Fibroblast of skin of left quadriceps (primary cell): ENCODE results near the gene VCAN.

Source experiments
- DNase-seq, 2 experiments: peaks; one replicate each; pipeline ENCODE4 v3.0.0-alpha.2; 2013; ENCODE audit warnings: low read depth in 2 of 2

VCAN gene

DNA sequence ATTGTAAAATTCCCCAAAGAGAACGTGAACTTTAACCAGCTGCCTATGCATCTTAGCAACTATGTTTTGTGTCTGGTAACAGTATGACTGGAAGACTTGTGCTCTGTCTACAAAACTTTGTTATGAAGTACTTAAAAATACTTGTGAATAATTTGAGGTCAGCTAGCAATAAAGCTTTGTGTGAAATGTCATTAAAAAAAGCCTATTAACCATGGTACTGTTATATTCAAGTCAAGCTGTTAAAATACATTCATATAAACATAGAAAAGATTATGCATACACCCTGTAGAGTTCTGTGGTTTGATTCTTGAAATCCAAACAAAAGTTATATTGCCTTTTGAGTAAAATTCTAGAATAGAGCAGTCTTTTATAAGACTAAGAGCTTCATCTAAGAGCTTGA is 60.1 kb downstream of the VCAN start:
- DNase-seq: no peak

DNA sequence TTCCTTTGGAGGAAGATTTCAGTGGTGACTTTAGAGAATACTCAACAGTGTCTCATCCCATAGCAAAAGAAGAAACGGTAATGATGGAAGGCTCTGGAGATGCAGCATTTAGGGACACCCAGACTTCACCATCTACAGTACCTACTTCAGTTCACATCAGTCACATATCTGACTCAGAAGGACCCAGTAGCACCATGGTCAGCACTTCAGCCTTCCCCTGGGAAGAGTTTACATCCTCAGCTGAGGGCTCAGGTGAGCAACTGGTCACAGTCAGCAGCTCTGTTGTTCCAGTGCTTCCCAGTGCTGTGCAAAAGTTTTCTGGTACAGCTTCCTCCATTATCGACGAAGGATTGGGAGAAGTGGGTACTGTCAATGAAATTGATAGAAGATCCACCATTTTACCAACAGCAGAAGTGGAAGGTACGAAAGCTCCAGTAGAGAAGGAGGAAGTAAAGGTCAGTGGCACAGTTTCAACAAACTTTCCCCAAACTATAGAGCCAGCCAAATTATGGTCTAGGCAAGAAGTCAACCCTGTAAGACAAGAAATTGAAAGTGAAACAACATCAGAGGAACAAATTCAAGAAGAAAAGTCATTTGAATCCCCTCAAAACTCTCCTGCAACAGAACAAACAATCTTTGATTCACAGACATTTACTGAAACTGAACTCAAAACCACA is 67.4 kb downstream of the VCAN start:
- DNase-seq: no peak

DNA sequence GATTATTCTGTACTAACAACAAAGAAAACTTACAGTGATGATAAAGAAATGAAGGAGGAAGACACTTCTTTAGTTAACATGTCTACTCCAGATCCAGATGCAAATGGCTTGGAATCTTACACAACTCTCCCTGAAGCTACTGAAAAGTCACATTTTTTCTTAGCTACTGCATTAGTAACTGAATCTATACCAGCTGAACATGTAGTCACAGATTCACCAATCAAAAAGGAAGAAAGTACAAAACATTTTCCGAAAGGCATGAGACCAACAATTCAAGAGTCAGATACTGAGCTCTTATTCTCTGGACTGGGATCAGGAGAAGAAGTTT is 67.9 kb downstream of the VCAN start:
- no peak for DNase-seq

DNA sequence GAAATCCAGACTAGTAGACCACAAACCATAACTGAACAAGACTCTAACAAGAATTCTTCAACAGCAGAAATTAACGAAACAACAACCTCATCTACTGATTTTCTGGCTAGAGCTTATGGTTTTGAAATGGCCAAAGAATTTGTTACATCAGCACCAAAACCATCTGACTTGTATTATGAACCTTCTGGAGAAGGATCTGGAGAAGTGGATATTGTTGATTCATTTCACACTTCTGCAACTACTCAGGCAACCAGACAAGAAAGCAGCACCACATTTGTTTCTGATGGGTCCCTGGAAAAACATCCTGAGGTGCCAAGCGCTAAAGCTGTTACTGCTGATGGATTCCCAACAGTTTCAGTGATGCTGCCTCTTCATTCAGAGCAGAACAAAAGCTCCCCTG is 68.6 kb downstream of the VCAN start:
- no peak for DNase-seq

DNA sequence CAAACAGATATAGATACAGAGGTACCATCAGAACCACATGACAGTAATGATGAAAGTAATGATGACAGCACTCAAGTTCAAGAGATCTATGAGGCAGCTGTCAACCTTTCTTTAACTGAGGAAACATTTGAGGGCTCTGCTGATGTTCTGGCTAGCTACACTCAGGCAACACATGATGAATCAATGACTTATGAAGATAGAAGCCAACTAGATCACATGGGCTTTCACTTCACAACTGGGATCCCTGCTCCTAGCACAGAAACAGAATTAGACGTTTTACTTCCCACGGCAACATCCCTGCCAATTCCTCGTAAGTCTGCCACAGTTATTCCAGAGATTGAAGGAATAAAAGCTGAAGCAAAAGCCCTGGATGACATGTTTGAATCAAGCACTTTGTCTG is 69.2 kb downstream of the VCAN start:
- DNase-seq: no peak

DNA sequence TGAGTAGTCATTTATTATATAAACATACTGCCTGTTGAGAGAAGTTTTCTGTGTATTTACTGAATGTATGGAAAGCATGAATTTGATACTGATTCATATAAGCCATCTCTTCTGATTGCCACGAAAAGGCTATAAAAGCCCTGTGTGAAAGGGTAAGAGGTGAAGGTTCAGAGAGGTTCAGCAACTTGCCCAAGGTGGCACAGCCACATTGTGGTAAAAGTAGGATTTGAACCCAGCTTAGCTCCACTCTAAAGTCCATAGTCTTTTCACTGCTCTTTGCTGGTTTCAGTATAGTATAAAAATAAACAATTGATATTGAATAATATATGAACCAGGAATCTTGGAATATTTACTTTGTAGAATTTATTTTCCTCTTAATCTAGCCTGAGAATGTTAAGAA is 71.3 kb downstream of the VCAN start:
- no peak for DNase-seq

DNA sequence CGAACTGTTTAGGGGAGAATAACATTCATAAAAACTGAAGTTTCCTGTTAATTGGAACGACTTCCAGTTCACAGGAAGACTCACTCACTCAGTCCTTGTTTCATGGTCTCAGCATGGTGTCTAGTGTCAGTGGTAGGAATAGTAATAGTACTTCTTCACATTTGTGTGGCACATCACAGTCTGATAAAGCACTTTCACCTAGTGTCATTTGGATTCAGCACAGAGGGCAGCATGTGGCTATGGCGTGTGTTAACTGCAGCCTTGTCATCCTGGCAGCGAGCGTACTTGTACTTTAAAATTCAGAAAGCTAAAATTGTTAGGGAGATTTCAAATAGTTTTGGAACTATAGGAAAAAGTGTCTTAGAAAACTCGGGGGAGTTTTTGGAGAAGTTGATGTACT is 72.4 kb downstream of the VCAN start:
- DNase-seq: no peak

DNA sequence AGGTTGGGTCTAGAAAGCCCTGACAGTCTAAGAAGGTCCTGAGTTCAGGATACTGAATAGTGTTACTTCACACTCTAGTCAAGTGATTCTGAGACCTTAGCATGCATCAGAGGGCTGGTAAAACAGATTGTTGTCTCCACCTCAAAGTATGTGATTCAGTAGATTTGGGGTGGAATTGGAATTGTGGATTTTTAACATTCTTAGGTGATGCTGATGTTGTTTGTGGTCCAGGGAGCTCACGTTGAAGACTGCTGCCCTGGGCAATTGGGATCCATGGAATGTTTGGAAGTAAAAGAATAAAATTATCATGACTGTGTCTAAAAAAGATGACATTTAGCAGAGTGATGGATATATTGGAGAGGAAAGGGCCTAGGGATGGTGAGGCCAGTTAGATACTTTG is 75.6 kb downstream of the VCAN start:
- peak; percentile 42 to 44 for DNase-seq

DNA sequence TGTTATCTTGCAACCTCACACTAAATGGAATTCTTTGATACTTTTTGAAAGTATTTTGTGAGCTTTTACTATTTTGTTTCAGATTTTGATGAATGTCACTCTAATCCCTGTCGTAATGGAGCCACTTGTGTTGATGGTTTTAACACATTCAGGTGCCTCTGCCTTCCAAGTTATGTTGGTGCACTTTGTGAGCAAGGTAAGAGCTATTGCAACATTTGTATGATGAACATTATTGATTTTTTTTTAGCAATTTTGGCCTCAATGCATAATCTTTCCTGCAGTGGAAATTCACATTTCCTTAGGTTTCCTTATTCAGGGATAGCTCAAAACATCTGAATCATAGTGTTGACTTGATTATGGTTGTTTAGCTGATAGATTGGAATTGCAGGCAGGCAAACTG is 76.3 kb downstream of the VCAN start:
- DNase-seq: no peak

DNA sequence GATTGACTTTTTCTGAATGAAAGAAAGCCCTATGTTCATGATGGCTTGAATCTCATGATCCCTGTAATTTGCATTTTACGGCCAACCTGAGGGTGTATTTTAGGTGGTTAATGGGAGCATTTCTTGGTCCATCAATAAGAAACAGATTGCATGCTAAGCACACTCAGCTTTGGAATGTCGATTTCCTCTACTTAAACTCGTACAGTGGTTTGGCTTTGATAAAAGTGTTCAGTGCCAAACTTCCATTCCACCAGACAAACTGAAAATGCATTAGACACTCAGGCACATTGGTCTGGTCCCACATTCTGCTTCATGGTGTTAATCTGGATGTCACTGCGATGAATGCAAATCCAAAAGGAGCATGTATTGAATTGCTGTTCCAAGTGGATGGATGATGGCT is 77.0 kb downstream of the VCAN start:
- DNase-seq: peak; percentile 61 to 62

DNA sequence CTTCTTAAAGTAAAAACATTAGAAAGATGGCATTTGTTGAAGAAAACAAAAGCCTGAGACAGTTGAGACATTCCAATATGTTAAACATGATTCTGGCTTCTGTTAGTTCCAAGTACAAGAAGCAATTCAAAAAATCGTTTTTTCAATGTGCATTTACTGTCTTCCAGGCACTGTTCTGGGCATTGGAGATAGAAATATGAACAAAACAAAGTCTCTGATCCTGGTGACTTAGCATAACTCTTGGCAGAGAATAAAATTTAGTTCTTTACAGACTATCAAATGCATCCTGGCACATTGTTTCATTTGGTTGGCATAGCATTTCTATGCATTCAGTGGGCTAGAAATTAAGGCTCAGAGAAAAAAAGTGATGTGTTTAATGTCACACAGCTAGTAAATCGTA is 77.5 kb downstream of the VCAN start:
- no peak for DNase-seq

DNA sequence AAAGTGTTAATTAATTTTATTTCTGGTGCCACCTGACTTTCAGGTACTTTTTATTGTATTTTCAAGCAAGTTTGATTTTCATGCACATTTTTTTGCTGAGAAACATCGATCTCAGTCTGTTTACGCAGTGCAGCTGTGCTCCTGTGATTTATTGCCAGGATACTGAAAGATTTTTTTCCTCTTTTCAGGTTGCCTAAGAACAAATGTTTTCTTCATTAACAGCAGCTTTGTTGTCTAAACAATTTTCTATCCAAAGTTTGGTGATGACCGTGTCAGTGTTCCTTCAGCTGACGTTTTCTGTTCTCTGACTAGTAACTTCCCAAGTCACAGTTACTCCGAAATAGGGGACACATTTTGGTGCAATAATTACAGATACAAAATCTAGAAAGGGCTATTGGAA is 78.1 kb downstream of the VCAN start:
- no peak for DNase-seq

DNA sequence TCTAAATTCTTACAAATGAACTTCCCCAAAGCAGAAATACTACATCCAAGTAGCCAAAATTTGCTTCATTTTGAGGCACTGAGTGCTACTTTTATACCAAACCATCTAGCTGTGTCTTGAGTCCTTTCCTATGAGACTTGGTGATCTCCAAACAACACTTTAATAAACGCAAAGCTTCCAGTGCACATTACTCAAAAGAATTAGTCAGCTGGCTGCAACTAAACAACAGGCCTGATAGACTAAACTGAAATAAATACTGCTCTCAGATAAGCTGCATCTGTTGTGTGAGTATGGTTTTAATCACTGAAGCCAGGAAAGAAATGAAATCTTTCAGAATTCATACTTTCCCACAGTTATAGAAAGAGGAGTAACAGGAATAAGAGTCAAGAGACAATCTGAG is 80.3 kb downstream of the VCAN start:
- no peak for DNase-seq

DNA sequence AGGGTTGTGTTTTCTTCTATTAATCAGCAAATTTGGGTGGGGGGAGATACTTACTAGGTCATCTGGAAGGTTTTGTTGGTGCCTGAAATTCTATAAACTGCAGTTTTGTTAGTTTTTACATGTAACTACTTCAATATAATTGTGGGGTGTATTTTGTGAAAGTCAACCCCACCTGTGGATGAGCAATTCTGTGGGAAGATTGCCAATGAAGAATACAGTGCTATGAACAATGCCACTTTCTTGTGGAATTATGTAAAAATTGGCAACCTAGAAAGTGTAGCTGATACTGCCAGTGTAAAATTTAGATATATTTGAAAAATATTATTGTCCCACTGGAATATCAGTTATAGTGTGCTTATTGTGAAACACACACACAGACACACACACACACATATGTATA is 80.7 kb downstream of the VCAN start:
- no peak for DNase-seq

DNA sequence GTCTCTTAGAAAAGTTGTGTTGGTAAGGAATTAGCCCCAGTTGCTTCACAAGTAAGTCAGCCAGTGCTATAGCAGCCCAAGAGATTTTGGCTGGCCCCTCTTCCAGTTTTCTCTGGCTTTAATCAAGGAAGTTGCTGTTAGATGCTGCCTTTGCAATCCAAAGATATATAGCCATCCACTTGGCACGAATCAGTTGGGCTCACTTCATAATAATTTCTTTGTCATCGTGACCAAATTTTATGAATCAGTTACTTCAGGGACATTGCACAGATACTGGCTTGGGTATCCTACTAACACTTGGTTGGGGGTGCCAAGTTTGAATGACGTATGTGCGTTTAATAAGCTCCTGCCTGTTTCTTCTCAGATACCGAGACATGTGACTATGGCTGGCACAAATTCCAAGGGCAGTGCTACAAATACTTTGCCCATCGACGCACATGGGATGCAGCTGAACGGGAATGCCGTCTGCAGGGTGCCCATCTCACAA is 81.5 kb downstream of the VCAN start:
- DNase-seq: no peak

DNA sequence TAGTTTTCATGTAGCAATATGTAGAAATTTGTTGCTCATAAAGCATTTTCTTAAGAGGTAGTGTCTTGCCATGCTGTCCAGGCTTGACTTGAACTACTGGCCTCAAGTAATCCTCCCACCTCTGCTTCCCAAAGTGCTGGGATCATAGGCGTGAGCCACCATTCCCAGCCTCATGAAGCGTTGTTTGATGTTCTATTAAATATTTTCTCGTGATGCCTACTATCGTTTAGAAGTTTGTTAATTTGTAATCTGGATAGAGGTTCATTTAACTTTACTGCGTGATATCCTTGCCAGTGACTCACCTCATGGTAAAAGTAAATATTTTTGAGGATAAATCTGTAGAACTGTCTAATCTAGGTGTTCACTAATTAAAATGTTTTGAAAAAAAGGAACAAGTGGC is 82.6 kb downstream of the VCAN start:
- DNase-seq: no peak

DNA sequence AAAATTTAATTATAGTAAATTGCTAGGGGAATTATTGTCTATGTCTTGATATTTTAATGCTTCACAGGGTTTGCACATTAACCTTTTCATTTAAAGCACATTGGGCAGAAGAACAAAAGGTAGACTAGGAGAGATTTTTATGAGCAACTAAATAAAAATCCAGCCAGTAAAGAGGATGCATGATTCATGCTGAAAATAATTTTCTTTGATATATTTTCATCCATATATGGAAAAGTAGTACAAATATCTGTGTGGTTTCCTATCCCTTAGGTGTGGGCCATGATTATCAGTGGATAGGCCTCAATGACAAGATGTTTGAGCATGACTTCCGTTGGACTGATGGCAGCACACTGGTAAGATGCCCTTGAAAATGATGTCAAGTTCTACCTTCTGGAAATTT is 83.1 kb downstream of the VCAN start:
- DNase-seq: no peak

DNA sequence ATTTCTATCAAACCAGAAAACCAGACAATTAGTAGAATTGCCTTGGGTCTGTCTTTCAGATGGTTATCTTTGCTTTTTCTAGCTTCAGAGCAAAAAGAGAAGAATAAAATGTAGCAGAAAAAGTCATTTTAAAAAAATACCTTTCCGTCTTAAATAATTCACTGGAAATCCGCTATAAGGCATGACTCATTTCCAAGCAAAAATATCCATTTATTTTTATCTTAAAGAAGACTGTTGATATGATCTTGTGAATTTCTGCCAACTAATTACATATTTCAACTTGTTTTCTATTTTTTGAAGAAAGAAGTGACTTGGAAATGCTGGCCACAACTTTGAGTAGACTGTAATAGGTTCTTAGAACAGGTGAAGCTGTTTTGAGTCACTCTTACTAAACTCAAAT is 83.7 kb downstream of the VCAN start:
- no peak for DNase-seq

DNA sequence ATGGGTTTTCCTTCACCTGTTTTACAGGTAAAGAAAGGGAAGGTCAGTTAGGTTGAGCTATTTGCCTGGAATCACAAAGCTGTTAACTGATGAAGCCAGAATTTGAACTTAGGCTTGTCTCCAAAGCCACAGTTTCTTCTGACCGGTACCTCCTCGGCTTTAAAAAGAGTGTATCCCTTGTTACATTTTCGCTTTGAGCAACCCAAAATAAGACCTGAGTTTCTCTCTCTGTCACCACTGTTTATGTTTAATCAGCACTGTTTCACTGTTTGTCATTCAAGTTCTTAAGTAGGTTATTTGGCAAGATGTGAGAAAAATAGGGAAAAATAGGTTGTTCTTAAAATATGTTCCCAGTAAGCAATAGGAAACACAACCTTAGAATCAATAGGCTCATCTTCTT is 84.6 kb downstream of the VCAN start:
- DNase-seq: no peak

DNA sequence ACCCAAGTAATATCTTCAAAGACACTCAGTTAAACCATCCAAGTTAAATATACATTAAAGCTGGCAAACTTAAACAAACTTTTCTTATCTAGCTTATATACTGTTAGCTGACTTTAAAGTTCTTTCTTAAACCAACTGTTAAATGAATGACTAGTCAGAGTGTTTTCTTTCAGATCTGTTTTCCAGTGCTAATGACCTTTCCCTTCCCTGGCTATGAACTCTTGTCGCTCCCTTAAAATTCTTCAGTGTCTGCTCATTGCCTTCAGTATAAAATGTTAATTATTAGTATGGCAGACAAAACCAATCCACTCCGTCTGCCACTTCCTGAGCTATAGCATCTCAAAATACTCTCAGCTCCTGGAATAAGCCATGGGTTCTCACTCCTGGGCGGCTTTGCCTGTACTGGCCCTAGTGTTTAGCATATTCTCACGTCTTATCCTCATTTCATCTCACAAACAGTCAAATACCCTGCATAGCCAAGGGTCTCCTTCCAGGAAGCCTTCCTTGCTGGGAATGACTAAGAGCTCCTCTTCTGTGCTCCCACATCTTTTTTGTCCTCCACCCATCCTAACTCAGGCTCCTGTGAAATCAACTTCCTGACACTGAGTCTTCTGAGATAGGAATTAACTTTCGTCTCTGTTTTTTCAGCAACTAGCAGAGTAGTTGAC is 87.7 kb downstream of the VCAN start:
- DNase-seq: no peak

DNA sequence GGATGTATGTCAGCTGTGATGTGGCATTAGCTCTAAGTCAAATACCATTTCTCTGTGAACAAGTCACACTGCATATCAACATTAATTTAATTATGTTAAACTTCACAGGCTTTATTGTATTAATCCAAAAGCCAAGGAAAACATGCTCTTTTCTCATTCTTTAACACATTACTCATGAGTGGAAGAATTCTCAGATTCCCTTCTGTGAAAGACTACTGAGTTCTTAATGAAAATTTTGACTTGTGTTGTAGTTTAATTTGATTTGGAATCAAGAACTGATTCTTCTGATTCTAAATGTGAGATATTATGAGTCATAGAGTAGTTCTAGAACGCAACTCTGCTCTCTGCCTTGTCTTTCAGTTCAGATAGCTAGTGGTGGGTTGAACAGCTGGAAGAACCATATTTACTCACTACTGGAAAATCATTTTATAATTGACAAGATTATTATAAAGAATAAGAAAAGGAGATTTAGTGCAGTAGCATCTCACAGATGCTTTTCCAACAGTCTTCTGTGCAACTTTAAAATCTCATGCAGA is 90.6 kb downstream of the VCAN start:
- DNase-seq: no peak

DNA sequence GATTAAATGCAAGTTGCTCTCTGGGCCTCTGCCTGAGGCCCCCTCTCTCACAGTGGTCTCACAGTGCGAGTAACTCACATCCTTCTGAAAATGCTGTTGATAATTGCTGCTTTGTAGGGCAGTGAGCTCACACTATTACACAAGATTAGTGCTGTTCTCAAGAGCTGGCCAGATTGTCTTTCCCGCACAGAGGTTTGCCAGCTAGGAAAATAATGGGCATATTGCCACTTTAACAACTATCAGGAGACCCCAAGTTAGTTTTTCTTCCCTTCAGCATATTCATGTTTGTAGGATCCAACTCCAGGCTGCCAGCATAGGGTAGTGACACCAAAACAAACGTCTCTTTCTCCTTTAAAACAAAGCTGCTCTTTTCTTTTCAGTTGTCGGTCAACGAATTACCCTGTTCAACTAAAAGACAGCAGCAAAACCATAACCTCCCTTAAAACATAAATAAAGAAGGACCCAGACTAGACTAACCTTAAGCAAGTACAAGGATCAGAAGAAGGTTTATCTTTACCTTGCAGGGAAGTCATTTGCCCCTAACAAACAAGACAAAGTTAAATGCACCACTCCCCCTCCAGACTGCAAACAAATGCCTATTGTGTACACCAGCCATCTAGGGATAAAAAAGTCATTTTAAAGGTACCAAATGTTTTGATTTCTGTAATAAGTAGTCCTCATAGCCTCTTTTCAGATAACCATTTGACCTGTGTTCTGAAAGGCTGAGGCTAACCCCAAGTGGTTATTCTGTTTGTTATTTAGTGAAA is 91.4 kb downstream of the VCAN start:
- DNase-seq: no peak

DNA sequence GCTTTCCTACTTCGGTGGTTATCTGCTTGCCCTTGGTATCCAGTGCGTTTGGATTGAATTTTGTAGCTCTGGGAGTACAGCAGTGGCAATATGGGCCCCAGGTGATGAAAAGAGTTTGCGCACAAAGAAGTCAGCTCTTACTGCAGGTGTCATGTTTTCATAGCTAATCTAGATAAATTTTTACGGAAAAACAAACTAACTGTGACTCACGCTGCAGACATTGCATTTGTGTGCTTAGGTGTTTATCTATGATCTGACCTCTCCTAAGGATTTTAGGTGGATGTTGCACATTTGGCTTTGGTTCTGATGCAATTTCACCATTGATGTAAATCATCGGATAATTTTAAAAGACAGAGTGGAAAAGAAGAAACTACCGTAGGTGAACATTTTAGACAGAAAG is 92.1 kb downstream of the VCAN start:
- no peak for DNase-seq
